ENCODE results near the gene TCP11L2. TPM values are rescaled to one million over a fixed set of nuclear protein-coding genes. Genes with fewer than 3 reads are reported as not detected.

TCP11L2 gene
- total RNA-seq, 3 donors from 2014 or later (not counting 1 experiment from before 2014, with no cell fraction given) = 68.8 to 97.7 (median 71.1) TPM

- no peaks in the 10 kb centered on the region for H3K36me3 Mint-ChIP-seq
- no peak for ATAC-seq
- no peak overlapping the region for H3K4me3 Mint-ChIP-seq
- no peaks in the 10 kb centered on the region for H3K4me1 ChIP-seq (ENCODE audit: control insufficient read depth, insufficient read depth, low read length)
- no peaks in the 10 kb centered on the region for H3K9me3 Mint-ChIP-seq
- H3K27me3 Mint-ChIP-seq (ENCODE audit: low read depth in 2 of 2) = peaks cover 6 to 10% of the 10 kb centered on the region in 2 donors
- no peaks in the 10 kb centered on the region for H3K4me1 Mint-ChIP-seq
- no peaks in the 10 kb centered on the region for H3K9me3 ChIP-seq (ENCODE audit: control insufficient read depth, insufficient read depth, low read length)
- no peaks in the 10 kb centered on the region for H3K36me3 ChIP-seq (ENCODE audit: control insufficient read depth, insufficient read depth, low read length)
- intact Hi-C loops (cut with micrococcal nuclease) = no loop called here
- H3K27ac ChIP-seq (ENCODE audit: low read length) = no peak overlapping the region
- 98% methylated on average over 2 of the region's 5 CpGs for WGBS (ENCODE audit: insufficient coverage)
- DNase-seq = no peak
- no peaks in the 10 kb centered on the region for H3K27me3 ChIP-seq (ENCODE audit: control insufficient read depth, insufficient read depth, low read length)
- H3K4me3 ChIP-seq (ENCODE audit: low read length) = no peak overlapping the region
- no peak for TF ChIP-seq CTCF (IDR thresholded peaks at IDR 0.05)
- no peak overlapping the region for H3K27ac Mint-ChIP-seq
These were observed 30.7 kb upstream of the TCP11L2 start for GRCh38 chr12:106271575-106272505.

GRCh38 chr12:106273491-106273890 lies 29.0 kb upstream of the TCP11L2 start:
- intact Hi-C loops (cut with micrococcal nuclease) = no loop called here
- H3K4me3 ChIP-seq (ENCODE audit: low read length) = no peak overlapping the region
- ATAC-seq = no peak
- H3K27ac ChIP-seq (ENCODE audit: low read length) = no peak overlapping the region
- DNase-seq = no peak
- 84% methylated on average over 6 of the region's 6 CpGs for WGBS (ENCODE audit: insufficient coverage)
- no peaks in the 10 kb centered on the region for H3K9me3 ChIP-seq (ENCODE audit: control insufficient read depth, insufficient read depth, low read length)
- TF ChIP-seq CTCF (IDR thresholded peaks at IDR 0.05) = no peak
- peaks cover 6% of the 10 kb centered on the region in 2 donors for H3K27me3 Mint-ChIP-seq (ENCODE audit: low read depth in 2 of 2)
- H3K9me3 Mint-ChIP-seq = no peaks in the 10 kb centered on the region
- H3K27ac Mint-ChIP-seq = no peak overlapping the region
- H3K27me3 ChIP-seq (ENCODE audit: control insufficient read depth, insufficient read depth, low read length) = no peaks in the 10 kb centered on the region
- no peak overlapping the region for H3K4me3 Mint-ChIP-seq
- no peaks in the 10 kb centered on the region for H3K36me3 ChIP-seq (ENCODE audit: control insufficient read depth, insufficient read depth, low read length)
- no peaks in the 10 kb centered on the region for H3K36me3 Mint-ChIP-seq
- no peaks in the 10 kb centered on the region for H3K4me1 Mint-ChIP-seq
- no peaks in the 10 kb centered on the region for H3K4me1 ChIP-seq (ENCODE audit: control insufficient read depth, insufficient read depth, low read length)

GRCh38 chr12:106274012-106274411 lies 28.5 kb upstream of the TCP11L2 start:
- no peak overlapping the region for H3K4me3 ChIP-seq (ENCODE audit: low read length)
- DNase-seq (no peak), ATAC-seq (no peak)
- Mint-ChIP-seq H3K4me1 (no peaks in the 10 kb centered on the region), H3K4me3 (no peak overlapping the region), H3K36me3 (no peaks in the 10 kb centered on the region), H3K9me3 (no peaks in the 10 kb centered on the region), H3K27ac (no peak overlapping the region), H3K27me3 (ENCODE audit: low read depth in 2 of 2) (peaks cover 6% of the 10 kb centered on the region in 2 donors)
- 97% methylated on average over 3 of the region's 6 CpGs for WGBS (ENCODE audit: insufficient coverage)
- H3K36me3 ChIP-seq (ENCODE audit: control insufficient read depth, insufficient read depth, low read length) = no peaks in the 10 kb centered on the region
- H3K4me1 ChIP-seq (ENCODE audit: control insufficient read depth, insufficient read depth, low read length) = no peaks in the 10 kb centered on the region
- no peaks in the 10 kb centered on the region for H3K9me3 ChIP-seq (ENCODE audit: control insufficient read depth, insufficient read depth, low read length)
- H3K27me3 ChIP-seq (ENCODE audit: control insufficient read depth, insufficient read depth, low read length) = no peaks in the 10 kb centered on the region
- TF ChIP-seq CTCF (IDR thresholded peaks at IDR 0.05) = no peak
- no peak overlapping the region for H3K27ac ChIP-seq (ENCODE audit: low read length)
- intact Hi-C loops (cut with micrococcal nuclease) = no loop called here
